22Rv1 (cell line): Measurements from ENCODE around the gene LRIG1.

Source experiments
- H3K27ac ChIP-seq: fragments of 450-650 bp; 2 replicates; pipeline ENCODE4 v1.5.1; 2017
- ZFX ChIP-seq: fragments of 450-650 bp; IDR thresholded peaks from 2 replicates; pipeline ENCODE4 v1.6.1; 2017; ENCODE audit warnings: antibody characterized with exemption, borderline replicate concordance
- TF ChIP-seq, protein P1 (sequence below): fragments of 450-650 bp; IDR thresholded peaks from 2 replicates; pipeline ENCODE4 v1.5.1; 2017; ENCODE audit warnings: mild to moderate bottlenecking

LRIG1 gene

GRCh38 chr3:66441692-66442091 lies 59.1 kb downstream of the LRIG1 start:
- TF ChIP-seq ZFX, result no peak
- TF ChIP-seq, protein P1, sequence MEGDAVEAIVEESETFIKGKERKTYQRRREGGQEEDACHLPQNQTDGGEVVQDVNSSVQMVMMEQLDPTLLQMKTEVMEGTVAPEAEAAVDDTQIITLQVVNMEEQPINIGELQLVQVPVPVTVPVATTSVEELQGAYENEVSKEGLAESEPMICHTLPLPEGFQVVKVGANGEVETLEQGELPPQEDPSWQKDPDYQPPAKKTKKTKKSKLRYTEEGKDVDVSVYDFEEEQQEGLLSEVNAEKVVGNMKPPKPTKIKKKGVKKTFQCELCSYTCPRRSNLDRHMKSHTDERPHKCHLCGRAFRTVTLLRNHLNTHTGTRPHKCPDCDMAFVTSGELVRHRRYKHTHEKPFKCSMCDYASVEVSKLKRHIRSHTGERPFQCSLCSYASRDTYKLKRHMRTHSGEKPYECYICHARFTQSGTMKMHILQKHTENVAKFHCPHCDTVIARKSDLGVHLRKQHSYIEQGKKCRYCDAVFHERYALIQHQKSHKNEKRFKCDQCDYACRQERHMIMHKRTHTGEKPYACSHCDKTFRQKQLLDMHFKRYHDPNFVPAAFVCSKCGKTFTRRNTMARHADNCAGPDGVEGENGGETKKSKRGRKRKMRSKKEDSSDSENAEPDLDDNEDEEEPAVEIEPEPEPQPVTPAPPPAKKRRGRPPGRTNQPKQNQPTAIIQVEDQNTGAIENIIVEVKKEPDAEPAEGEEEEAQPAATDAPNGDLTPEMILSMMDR, result no peak
- H3K27ac ChIP-seq, result no peak overlapping the region

DNA sequence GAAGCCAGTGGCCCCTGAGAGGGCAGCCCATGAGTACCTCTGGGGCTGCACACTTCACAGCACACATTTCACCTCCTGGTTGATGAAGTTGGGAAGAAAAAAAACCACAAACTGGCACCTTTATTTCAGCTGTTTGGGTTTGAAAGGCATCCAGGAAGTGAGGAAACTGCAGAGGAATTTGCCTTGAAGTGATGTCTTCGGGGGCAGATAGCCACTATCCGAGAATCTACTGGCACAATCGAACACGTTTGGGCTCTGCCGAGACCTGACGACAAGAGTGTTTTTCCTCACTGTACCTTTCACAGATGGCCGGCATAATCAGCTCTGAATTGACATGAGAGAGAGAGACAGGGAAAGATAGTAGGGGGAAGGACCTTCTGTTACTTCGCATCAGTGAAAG lies 59.7 kb downstream of the LRIG1 start:
- no peak overlapping the region for H3K27ac ChIP-seq
- TF ChIP-seq ZFX, result no peak
- TF ChIP-seq, protein P1, result no peak

DNA sequence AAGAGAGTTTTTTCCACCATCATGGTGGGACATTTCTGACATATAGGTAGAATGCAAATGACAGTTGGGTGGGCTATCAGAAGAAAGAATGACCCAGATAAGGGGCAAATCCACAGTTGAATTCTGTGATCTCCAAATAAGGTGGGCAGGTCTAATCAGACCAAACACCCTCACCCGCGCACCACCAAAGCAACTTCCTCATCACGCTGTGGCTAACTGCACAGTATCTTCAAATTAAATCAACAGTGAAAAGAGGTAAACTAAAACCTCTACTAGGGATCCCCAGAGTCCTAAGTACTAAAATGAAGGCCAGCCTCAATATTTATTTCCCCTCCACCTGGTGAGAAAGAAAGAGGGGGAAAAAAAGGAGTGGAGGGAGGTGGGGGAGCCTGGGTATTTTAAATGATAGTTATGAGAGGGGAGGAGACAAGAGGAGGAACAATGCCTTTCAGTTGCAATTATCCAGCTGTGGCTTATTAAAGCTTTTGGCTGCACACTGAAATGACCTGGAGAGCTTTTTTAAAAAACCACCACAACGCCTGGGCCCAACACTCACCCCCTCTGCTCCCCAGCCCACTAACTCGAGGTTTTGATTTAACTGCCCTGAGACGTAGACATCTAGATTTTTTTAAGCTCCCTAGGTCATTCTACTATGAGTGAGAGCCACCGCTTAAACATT lies 61.0 kb downstream of the LRIG1 start:
- H3K27ac ChIP-seq, result no peak overlapping the region

DNA sequence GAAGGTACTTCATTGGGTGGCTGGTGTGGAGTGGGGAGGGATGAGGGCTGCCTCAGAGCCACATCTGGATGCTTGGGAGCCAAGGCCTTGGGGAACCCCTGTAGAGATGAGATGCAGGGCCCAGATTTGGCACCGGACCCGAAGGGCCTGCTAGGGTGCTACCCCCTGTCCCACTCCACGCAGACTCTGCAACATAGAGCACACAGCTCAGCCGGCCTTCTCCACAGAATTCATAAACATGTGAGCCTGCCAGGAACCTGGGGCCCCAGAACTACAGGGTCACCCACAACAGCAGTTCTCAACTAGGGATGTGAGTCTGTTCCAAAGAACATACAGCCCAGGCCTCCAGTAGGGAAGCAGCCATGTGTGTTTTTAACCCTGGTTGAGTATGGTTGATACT lies 62.8 kb downstream of the LRIG1 start:
- TF ChIP-seq ZFX, result no peak
- TF ChIP-seq, protein P1, result no peak
- H3K27ac ChIP-seq, result no peak overlapping the region

More for the DNA sequence above, 61.0 kb downstream of the LRIG1 start:
- TF ChIP-seq, protein P1, result no peak
- no peak for TF ChIP-seq ZFX

GRCh38 chr3:66437341-66437929 lies 63.4 kb downstream of the LRIG1 start:
- no peak for TF ChIP-seq ZFX
- TF ChIP-seq, protein P1, result no peak
- H3K27ac ChIP-seq, result no peak overlapping the region

GRCh38 chr3:66435989-66436388 lies 64.8 kb downstream of the LRIG1 start:
- H3K27ac ChIP-seq, result no peak overlapping the region
- TF ChIP-seq, protein P1, result no peak
- TF ChIP-seq ZFX, result no peak

- no peak for TF ChIP-seq ZFX
- TF ChIP-seq, protein P1, result no peak
- no peak overlapping the region for H3K27ac ChIP-seq
Observed at GRCh38 chr3:66434726-66435125, 66.1 kb downstream of the LRIG1 start.
